GM23338 (cell line): ENCODE results near the gene DSCAML1. TPM values are rescaled to one million over a fixed set of nuclear protein-coding genes. Genes with fewer than 3 reads are reported as not detected.
A peak's percentile ranks its signal among the peaks of the same experiment; 100 is the strongest.

Experiments used
- ATAC-seq: fragments of 200-7000 bp; cut with Tn5 transposase; 3 replicates; pipeline ENCODE4 v1.9.1; 2020
- DNase-seq: peaks from one replicate; pipeline ENCODE4 v3.0.0-alpha.2; 2015; ENCODE audit warnings: low spot score
- H2AFZ ChIP-seq: fragments of 200-600 bp; sonication (generic); 2 replicates; pipeline ENCODE4 v1.8.0; 2016; ENCODE audit warnings: antibody characterized with exemption, mild to moderate bottlenecking, moderate library complexity
- H3F3A ChIP-seq: fragments of 200-600 bp; sonication (generic); replicated peaks from 2 replicates; pipeline ENCODE4 v1.8.0; 2017; ENCODE audit warnings: antibody characterized with exemption, mixed run types, low read depth
- H3K27ac ChIP-seq: fragments of 200-600 bp; sonication (generic); 2 replicates; pipeline ENCODE4 v1.6.1; 2016; ENCODE audit warnings: low read depth
- H3K27me3 ChIP-seq: fragments of 200-600 bp; sonication (generic); 2 replicates; pipeline ENCODE4 v1.8.0; 2016; ENCODE audit warnings: mild to moderate bottlenecking, mixed run types, moderate library complexity; ENCODE audit not compliant: insufficient read depth
- H3K36me3 ChIP-seq: fragments of 200-600 bp; sonication (generic); 2 replicates; pipeline ENCODE4 v1.8.0; 2016; ENCODE audit warnings: mild to moderate bottlenecking; ENCODE audit not compliant: insufficient read depth
- H3K4me1 ChIP-seq: fragments of 200-600 bp; sonication (generic); 2 replicates; pipeline ENCODE4 v1.8.0; 2016; ENCODE audit warnings: mild to moderate bottlenecking, moderate library complexity; ENCODE audit not compliant: insufficient read depth
- H3K4me2 ChIP-seq: fragments of 200-600 bp; sonication (generic); 2 replicates; pipeline ENCODE4 v1.7.1; 2017; ENCODE audit warnings: mixed run types
- H3K4me3 ChIP-seq: fragments of 200-600 bp; sonication (generic); 2 replicates; pipeline ENCODE4 v1.6.1; 2016; ENCODE audit warnings: mixed run types
- H3K79me2 ChIP-seq: fragments of 200-600 bp; sonication (generic); replicated peaks from 2 replicates; pipeline ENCODE4 v1.8.0; 2017; ENCODE audit warnings: mild to moderate bottlenecking; ENCODE audit not compliant: insufficient read depth
- H3K9me2 ChIP-seq: fragments of 200-600 bp; sonication (generic); 2 replicates; pipeline ENCODE4 v1.8.0; 2017; ENCODE audit not compliant: insufficient read depth
- H4K20me1 ChIP-seq: fragments of 200-600 bp; sonication (generic); replicated peaks from 2 replicates; pipeline ENCODE4 v1.8.0; 2017; ENCODE audit warnings: mild to moderate bottlenecking; ENCODE audit not compliant: insufficient read depth
- H3K27ac Mint-ChIP-seq: 2 replicates; pipeline ENCODE4 v1.8.0; 2020; ENCODE audit warnings: inconsistent platforms, mild to moderate bottlenecking, moderate library complexity, mixed read lengths
- H3K27me3 Mint-ChIP-seq: 3 replicates; pipeline ENCODE4 v1.8.0; 2022; ENCODE audit warnings: low read depth, mild to moderate bottlenecking, moderate library complexity, mixed read lengths, inconsistent platforms; ENCODE audit not compliant: insufficient read depth, poor library complexity
- H3K36me3 Mint-ChIP-seq: 3 replicates; pipeline ENCODE4 v1.8.0; 2021; ENCODE audit warnings: low read depth, mild to moderate bottlenecking, inconsistent platforms, moderate library complexity, mixed read lengths
- H3K4me1 Mint-ChIP-seq: 3 replicates; pipeline ENCODE4 v1.8.0; 2020; ENCODE audit warnings: mild to moderate bottlenecking, inconsistent platforms, mixed read lengths
- H3K4me3 Mint-ChIP-seq: 3 replicates; pipeline ENCODE4 v1.8.0; 2021; ENCODE audit warnings: moderate library complexity, mild to moderate bottlenecking, inconsistent platforms, mixed read lengths
- H3K9me3 Mint-ChIP-seq: 3 replicates; pipeline ENCODE4 v1.8.0; 2020; ENCODE audit warnings: moderate library complexity, mild to moderate bottlenecking, inconsistent platforms, mixed read lengths
- CREB1 ChIP-seq: fragments of 250-450 bp; sonication (Bioruptor Pico); IDR thresholded peaks from 2 replicates; pipeline ENCODE4 v1.5.0; 2020; ENCODE audit warnings: low read depth, mild to moderate bottlenecking, moderate library complexity
- EZH2 ChIP-seq: fragments of 200-600 bp; sonication (generic); IDR thresholded peaks from one replicate; pipeline ENCODE4 v1.8.0; 2017; ENCODE audit warnings: antibody characterized with exemption, mild to moderate bottlenecking, low read depth; ENCODE audit not compliant: unreplicated experiment
- EZH2phosphoT487 ChIP-seq: fragments of 200-600 bp; sonication (generic); IDR thresholded peaks from one replicate; pipeline ENCODE4 v1.8.1; 2018; ENCODE audit warnings: antibody characterized with exemption; ENCODE audit not compliant: unreplicated experiment
- NANOG ChIP-seq: IDR thresholded peaks from 2 replicates; pipeline ENCODE4 v1.6.1; 2016; ENCODE audit warnings: antibody characterized with exemption, borderline replicate concordance
- POLR2AphosphoS5 ChIP-seq: IDR thresholded peaks from 2 replicates; pipeline ENCODE4 v1.6.1; 2016; ENCODE audit warnings: antibody characterized with exemption, low read depth
- STAT1 ChIP-seq: IDR thresholded peaks from one replicate; pipeline ENCODE4 v1.6.1; 2016; ENCODE audit warnings: antibody characterized with exemption; ENCODE audit not compliant: unreplicated experiment
- ZNF114 ChIP-seq: fragments of 250-450 bp; sonication (Bioruptor Pico); IDR thresholded peaks from 2 replicates; pipeline ENCODE4 v1.5.0; 2020; ENCODE audit warnings: mild to moderate bottlenecking, moderate library complexity
- ZNF331 ChIP-seq: fragments of 250-450 bp; sonication (Bioruptor Pico); IDR thresholded peaks from 2 replicates; pipeline ENCODE4 v1.5.0; 2020; ENCODE audit warnings: low read depth, mild to moderate bottlenecking, moderate library complexity
- polyA plus RNA-seq: library from polyadenylated mRNA; unstranded; fragments of >200 nt; fragmentation: Nextera tagmentation; extraction: Ambion mirVana; gene quantifications from 2 replicates; pipeline ENCODE4 v1.2.1, GENCODE V29; 2016
- total RNA-seq: library from RNA; depleted of rRNA; stranded (reverse); fragments of >200 nt; shearing (Covaris generic); gene quantifications from 2 replicates; pipeline ENCODE4 v1.2.3, GENCODE V29; 2014
- TF ChIP-seq, protein P1 (sequence below): fragments of 250-450 bp; sonication (Bioruptor Pico); IDR thresholded peaks from 2 replicates; pipeline ENCODE4 v1.5.0; 2020; ENCODE audit warnings: mild to moderate bottlenecking, moderate library complexity
- TF ChIP-seq, protein P2 (sequence below): IDR thresholded peaks from one replicate; pipeline ENCODE4 v1.6.1; 2018; ENCODE audit warnings: antibody characterized with exemption; ENCODE audit not compliant: unreplicated experiment

Gene DSCAML1
- total and polyA plus RNA-seq, 2 experiments from 2014 or later = 0.17 TPM; not detected in 1

DNA sequence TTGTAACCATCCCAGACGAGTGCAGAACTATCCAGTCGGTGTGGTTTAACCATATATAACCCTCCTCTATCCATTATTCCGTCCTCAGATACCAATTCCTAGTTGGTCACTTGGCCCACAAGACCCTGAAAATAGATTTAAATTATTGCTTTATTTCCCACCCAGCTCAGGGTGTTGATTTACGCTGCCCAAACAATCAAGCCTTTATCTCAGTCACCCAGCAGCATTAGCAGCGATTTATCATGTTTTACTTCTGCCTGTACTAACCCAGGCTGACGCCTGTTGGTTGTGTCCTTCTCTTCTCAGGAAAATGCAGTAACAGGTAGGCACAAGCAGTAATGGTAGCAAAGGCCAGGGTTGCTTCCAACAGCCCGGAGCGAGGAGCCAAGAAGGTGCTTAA, 81.2 kb downstream of the DSCAML1 start:
- H3K36me3 Mint-ChIP-seq = no peaks in the 10 kb centered on the region
- no peaks in the 10 kb centered on the region for H3K9me2 ChIP-seq
- H2AFZ ChIP-seq = 0 out of 2 replicates have a peak overlapping the region, but pooled peaks have one; percentile 52
- no peak overlapping the region for H3K4me3 Mint-ChIP-seq
- DNase-seq (no peak), ATAC-seq (no peak)
- no peaks in the 10 kb centered on the region for H4K20me1 ChIP-seq
- H3K4me3 ChIP-seq = no peak overlapping the region
- peaks cover 58% of the 10 kb centered on the region for H3K4me1 Mint-ChIP-seq
- TF ChIP-seq, protein P1, sequence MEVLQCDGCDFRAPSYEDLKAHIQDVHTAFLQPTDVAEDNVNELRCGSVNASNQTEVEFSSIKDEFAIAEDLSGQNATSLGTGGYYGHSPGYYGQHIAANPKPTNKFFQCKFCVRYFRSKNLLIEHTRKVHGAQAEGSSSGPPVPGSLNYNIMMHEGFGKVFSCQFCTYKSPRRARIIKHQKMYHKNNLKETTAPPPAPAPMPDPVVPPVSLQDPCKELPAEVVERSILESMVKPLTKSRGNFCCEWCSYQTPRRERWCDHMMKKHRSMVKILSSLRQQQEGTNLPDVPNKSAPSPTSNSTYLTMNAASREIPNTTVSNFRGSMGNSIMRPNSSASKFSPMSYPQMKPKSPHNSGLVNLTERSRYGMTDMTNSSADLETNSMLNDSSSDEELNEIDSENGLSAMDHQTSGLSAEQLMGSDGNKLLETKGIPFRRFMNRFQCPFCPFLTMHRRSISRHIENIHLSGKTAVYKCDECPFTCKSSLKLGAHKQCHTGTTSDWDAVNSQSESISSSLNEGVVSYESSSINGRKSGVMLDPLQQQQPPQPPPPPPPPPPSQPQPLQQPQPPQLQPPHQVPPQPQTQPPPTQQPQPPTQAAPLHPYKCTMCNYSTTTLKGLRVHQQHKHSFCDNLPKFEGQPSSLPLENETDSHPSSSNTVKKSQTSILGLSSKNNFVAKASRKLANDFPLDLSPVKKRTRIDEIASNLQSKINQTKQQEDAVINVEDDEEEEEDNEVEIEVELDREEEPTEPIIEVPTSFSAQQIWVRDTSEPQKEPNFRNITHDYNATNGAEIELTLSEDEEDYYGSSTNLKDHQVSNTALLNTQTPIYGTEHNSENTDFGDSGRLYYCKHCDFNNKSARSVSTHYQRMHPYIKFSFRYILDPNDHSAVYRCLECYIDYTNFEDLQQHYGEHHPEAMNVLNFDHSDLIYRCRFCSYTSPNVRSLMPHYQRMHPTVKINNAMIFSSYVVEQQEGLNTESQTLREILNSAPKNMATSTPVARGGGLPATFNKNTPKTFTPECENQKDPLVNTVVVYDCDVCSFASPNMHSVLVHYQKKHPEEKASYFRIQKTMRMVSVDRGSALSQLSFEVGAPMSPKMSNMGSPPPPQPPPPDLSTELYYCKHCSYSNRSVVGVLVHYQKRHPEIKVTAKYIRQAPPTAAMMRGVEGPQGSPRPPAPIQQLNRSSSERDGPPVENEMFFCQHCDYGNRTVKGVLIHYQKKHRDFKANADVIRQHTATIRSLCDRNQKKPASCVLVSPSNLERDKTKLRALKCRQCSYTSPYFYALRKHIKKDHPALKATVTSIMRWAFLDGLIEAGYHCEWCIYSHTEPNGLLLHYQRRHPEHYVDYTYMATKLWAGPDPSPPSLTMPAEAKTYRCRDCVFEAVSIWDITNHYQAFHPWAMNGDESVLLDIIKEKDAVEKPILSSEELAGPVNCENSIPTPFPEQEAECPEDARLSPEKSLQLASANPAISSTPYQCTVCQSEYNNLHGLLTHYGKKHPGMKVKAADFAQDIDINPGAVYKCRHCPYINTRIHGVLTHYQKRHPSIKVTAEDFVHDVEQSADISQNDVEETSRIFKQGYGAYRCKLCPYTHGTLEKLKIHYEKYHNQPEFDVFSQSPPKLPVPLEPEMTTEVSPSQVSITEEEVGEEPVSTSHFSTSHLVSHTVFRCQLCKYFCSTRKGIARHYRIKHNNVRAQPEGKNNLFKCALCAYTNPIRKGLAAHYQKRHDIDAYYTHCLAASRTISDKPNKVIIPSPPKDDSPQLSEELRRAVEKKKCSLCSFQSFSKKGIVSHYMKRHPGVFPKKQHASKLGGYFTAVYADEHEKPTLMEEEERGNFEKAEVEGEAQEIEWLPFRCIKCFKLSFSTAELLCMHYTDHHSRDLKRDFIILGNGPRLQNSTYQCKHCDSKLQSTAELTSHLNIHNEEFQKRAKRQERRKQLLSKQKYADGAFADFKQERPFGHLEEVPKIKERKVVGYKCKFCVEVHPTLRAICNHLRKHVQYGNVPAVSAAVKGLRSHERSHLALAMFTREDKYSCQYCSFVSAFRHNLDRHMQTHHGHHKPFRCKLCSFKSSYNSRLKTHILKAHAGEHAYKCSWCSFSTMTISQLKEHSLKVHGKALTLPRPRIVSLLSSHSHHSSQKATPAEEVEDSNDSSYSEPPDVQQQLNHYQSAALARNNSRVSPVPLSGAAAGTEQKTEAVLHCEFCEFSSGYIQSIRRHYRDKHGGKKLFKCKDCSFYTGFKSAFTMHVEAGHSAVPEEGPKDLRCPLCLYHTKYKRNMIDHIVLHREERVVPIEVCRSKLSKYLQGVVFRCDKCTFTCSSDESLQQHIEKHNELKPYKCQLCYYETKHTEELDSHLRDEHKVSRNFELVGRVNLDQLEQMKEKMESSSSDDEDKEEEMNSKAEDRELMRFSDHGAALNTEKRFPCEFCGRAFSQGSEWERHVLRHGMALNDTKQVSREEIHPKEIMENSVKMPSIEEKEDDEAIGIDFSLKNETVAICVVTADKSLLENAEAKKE = no peak
- H3K36me3 ChIP-seq = no peaks in the 10 kb centered on the region
- no peak overlapping the region for H3K27ac Mint-ChIP-seq
- H3K4me1 ChIP-seq = peaks cover 26% of the 10 kb centered on the region
- H3F3A ChIP-seq = no peaks in the 10 kb centered on the region
- peaks cover 19% of the 10 kb centered on the region for H3K27me3 Mint-ChIP-seq
- no peak overlapping the region for H3K27ac ChIP-seq
- no peak overlapping the region for H3K4me2 ChIP-seq
- H3K79me2 ChIP-seq = no peaks in the 10 kb centered on the region
- no peaks in the 10 kb centered on the region; the same call in 2 of the 3 replicates for H3K9me3 Mint-ChIP-seq
- no peaks in the 10 kb centered on the region for H3K27me3 ChIP-seq

DNA sequence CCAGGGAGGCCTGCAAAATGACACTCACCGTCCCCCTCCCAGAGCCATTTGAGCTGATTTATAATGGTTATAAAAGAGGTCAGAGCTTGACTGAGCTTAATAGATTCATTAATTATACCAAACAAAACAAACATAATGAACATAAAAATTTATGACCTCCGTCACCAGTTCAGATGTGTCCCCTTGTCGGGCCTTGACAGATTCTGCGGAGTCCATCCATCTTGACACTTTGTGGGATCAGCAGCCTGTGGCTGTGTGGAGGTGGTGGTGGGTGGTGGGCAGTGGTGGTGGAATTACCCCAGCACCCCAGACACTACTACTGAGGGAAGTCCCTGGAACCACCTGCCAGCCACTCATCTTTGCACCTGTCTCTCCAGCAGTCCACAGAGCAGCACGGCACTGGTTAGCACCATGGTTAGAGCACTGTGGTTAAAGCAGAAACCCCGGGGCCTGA, 83.5 kb downstream of the DSCAML1 start:
- no peak overlapping the region for H3K4me3 Mint-ChIP-seq
- H3K9me2 ChIP-seq = no peaks in the 10 kb centered on the region
- peaks cover 13% of the 10 kb centered on the region for H3K4me1 ChIP-seq
- no peak overlapping the region for H2AFZ ChIP-seq
- H3K4me3 ChIP-seq = no peak overlapping the region
- no peaks in the 10 kb centered on the region for H3K36me3 ChIP-seq
- DNase-seq = no peak
- ATAC-seq = no peak
- H3K36me3 Mint-ChIP-seq = no peaks in the 10 kb centered on the region
- no peaks in the 10 kb centered on the region for H3F3A ChIP-seq
- no peaks in the 10 kb centered on the region; the same call in 2 of the 3 replicates for H3K9me3 Mint-ChIP-seq
- no peak overlapping the region for H3K4me2 ChIP-seq
- H3K27ac Mint-ChIP-seq = no peak overlapping the region
- no peaks in the 10 kb centered on the region for H3K27me3 ChIP-seq
- H3K79me2 ChIP-seq = no peaks in the 10 kb centered on the region
- H3K4me1 Mint-ChIP-seq = peaks cover 43% of the 10 kb centered on the region
- H3K27ac ChIP-seq = no peak overlapping the region
- peaks cover 24% of the 10 kb centered on the region for H3K27me3 Mint-ChIP-seq
- TF ChIP-seq ZNF114 (CRISPR knock-in tag) (no peak), NANOG (no peak), EZH2phosphoT487 (no peak), STAT1 (no peak), EZH2 (no peak), POLR2AphosphoS5 (no peak), CREB1 (CRISPR knock-in tag) (no peak), ZNF331 (CRISPR knock-in tag) (no peak)
- TF ChIP-seq, protein P2, sequence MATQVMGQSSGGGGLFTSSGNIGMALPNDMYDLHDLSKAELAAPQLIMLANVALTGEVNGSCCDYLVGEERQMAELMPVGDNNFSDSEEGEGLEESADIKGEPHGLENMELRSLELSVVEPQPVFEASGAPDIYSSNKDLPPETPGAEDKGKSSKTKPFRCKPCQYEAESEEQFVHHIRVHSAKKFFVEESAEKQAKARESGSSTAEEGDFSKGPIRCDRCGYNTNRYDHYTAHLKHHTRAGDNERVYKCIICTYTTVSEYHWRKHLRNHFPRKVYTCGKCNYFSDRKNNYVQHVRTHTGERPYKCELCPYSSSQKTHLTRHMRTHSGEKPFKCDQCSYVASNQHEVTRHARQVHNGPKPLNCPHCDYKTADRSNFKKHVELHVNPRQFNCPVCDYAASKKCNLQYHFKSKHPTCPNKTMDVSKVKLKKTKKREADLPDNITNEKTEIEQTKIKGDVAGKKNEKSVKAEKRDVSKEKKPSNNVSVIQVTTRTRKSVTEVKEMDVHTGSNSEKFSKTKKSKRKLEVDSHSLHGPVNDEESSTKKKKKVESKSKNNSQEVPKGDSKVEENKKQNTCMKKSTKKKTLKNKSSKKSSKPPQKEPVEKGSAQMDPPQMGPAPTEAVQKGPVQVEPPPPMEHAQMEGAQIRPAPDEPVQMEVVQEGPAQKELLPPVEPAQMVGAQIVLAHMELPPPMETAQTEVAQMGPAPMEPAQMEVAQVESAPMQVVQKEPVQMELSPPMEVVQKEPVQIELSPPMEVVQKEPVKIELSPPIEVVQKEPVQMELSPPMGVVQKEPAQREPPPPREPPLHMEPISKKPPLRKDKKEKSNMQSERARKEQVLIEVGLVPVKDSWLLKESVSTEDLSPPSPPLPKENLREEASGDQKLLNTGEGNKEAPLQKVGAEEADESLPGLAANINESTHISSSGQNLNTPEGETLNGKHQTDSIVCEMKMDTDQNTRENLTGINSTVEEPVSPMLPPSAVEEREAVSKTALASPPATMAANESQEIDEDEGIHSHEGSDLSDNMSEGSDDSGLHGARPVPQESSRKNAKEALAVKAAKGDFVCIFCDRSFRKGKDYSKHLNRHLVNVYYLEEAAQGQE = no peak
- no peaks in the 10 kb centered on the region for H4K20me1 ChIP-seq
